Urinary bladder (tissue), 4 donors: ENCODE measurements around the gene NPRL2. TPM values are rescaled to one million over a fixed set of nuclear protein-coding genes. Genes with fewer than 3 reads are reported as not detected.

ENCODE experiments used
- DNase-seq: peaks from one replicate; pipeline ENCODE4 v3.0.0-alpha.2; 2015; ENCODE audit errors: extremely low spot score
- H3K27ac ChIP-seq: one replicate; pipeline ENCODE4 v1.5.1; 2013; ENCODE audit warnings: low read depth, mild to moderate bottlenecking, moderate library complexity
- H3K36me3 ChIP-seq: one replicate; pipeline ENCODE4 v1.6.1; 2013; ENCODE audit warnings: mild to moderate bottlenecking, moderate library complexity; ENCODE audit not compliant: insufficient read depth
- H3K4me1 ChIP-seq: one replicate; pipeline ENCODE4 v1.6.1; 2013; ENCODE audit warnings: mild to moderate bottlenecking, moderate library complexity; ENCODE audit not compliant: insufficient read depth
- H3K4me3 ChIP-seq: one replicate; pipeline ENCODE4 v1.5.1; 2013; ENCODE audit warnings: low read depth, low read length
- WGBS: extraction: QIAGEN DNeasy Blood & Tissue Kit; methylation state at CpG from one replicate; pipeline ENCODE4 v1.1.7; 2013; 5-methylcytosine and 5-hydroxymethylcytosine counted together
- polyA plus RNA-seq: library from polyadenylated mRNA; stranded (reverse); fragments of 200-250 nt; gene quantifications from one replicate; pipeline ENCODE4 v1.2.3, GENCODE V29; 2013
- total RNA-seq: library from RNA; depleted of rRNA; stranded (reverse); fragments of >200 nt; gene quantifications from one replicate; pipeline ENCODE4 v1.2.3, GENCODE V29; 2014
- donor health status: healthy with polysubstance abuse.
- donor health status: healthy.

Gene NPRL2
- total and polyA plus RNA-seq, 2 donors: 17.0 to 17.3 TPM

DNA sequence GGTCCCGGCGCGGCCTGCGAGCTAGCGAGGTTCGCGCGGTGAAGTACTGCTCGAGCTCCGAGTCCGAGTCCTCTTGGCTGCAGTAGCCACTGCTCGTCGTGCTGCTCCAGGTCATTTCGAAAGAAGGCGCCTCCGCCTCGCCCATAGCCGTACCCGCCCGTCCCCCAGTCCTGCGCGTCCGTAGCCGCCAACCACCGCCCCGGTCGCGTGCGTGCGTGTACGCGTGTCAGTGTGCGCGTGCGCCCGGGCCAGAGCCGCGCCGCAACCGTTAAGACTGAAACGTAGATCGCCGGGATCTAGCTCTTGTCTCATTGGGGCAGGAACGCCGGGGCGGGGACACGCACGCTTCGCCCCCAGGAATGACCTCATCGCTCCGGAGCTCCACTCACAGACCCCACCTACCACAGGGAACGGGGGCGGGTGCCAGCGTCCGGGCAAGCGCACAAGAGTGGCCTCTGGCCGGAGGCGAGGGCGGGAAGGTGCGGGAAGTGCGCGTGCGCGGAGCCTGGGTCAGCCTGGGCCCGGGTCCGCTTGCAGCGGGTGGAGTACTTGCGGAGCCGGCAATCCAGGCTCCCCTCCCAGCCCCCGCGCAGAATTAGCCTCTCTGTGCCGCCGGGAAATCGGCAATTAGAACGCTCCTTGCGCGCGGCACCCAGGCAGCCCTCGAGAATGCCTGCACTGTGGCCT is 13.3 kb downstream of the NPRL2 start:
- no peaks in the 10 kb centered on the region for H3K36me3 ChIP-seq
- peak; percentile 95 for DNase-seq
- WGBS: under 1% methylated on average over 79 of the region's 79 CpGs
- H3K4me1 ChIP-seq: no peaks in the 10 kb centered on the region
- H3K27ac ChIP-seq: peak overlapping the region; percentile 97
- H3K4me3 ChIP-seq: peak overlapping the region; percentile 62

DNA sequence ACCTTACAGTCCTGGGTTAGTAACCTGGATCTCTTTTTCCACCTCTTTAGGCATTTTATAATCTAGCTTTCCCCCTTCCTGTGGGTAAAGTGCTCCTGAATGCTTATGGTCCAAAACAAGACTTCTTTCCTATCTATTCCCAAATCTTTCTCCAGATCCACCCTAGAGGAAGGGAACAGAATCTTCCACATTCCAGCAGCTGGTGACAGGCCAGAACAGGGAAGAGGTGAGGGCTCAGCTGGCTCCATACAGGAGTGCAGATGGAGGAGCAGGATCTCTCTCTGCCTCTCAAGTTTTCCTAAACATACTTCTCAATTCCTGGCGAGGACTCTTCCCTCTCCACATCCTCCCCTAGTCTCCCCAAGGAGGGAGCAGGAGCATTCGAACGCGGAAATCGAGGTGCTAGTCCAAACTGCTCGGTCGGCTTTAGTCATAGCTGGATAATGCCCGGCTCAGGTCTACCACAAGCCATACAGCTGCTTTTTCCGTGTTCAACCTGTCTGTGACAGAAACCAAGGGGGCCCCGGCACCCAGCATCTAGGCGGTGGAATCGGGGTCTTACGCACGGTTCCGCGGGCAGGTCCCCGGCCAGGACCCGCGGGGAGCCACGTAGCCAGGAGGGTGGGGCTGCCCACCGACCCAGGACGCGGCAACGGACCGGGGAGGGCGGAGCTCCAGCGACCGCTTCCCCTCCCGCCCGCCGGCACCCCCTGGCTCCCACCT is 14.0 kb downstream of the NPRL2 start:
- no peak for DNase-seq
- Histone ChIP-seq H3K36me3 (no peaks in the 10 kb centered on the region), H3K27ac (peak overlapping the region; percentile 97), H3K4me3 (peak overlapping the region; percentile 62), H3K4me1 (no peaks in the 10 kb centered on the region)
- WGBS: under 1% methylated on average over 31 of the region's 31 CpGs

DNA sequence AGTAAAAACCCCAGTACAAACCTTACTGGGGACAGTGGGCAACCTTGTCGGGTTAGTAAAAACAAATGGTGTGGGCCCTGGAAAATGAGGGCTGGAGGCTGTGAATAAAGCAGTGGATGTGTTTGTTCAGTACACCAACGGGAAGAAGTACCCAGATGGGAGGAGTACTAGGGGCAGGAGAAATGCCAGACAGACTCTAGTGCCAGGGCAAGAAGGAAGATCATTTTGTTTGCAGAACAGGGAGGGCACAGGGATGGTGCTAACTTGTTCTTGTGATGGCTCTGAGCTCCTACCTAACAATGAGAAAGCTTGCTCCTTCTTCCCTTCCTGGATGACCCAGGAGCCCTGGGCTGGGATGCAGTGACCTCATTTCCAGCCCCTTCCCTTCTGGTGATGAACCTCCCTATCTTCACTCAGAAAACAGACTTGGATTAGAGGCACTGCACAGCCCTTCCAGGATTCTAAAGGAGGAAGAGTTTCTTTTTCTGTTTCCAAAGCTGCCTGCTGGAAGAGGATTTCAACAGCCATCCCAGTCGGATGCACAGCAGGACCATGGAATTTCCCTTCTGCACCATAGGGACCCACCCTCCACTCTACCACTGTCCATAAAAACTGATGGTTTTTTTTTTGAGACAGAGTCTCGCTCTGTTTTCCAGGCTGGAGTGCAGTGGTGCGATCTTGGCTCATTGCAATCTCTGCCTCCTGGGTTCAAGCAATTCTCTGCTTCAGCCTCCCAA is 16.1 kb downstream of the NPRL2 start:
- Histone ChIP-seq H3K27ac (peak overlapping the region; percentile 42), H3K4me3 (no peak overlapping the region), H3K36me3 (peaks cover 3% of the 10 kb centered on the region), H3K4me1 (no peaks in the 10 kb centered on the region)
- DNase-seq: no peak
- WGBS: 64% methylated on average over 5 of the region's 5 CpGs

DNA sequence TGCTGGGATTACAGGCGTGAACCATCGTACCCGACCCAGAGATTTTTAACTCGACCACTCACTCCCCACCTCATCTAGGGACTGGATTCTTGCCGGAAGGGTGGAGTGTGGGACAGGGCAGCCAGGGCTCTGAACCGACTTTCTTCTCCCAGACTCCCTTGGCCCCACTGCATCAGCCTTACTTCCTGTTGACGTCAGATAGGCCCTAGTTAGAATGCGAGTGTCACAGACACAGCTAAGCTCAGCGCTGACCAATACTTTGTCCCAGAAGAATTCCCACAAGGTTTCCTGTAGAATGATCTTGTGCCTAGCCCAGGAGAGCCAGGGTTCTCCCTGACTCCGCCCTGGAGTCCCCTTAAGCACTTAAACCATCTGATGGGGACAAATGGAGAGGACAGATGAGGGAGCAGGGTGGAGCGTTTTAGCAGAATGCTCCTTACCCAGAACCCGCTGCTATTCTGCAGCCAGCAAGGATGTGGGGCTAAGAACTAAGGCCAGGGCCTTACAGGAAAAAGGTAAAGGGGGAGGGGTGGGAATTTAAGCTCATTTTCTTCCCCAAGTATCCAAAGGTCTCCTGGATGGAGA is 16.7 kb downstream of the NPRL2 start:
- Histone ChIP-seq H3K36me3 (peaks cover 3% of the 10 kb centered on the region), H3K27ac (no peak overlapping the region), H3K4me1 (no peaks in the 10 kb centered on the region), H3K4me3 (no peak overlapping the region)
- 58% methylated on average over 12 of the region's 12 CpGs for WGBS
- no peak for DNase-seq

DNA sequence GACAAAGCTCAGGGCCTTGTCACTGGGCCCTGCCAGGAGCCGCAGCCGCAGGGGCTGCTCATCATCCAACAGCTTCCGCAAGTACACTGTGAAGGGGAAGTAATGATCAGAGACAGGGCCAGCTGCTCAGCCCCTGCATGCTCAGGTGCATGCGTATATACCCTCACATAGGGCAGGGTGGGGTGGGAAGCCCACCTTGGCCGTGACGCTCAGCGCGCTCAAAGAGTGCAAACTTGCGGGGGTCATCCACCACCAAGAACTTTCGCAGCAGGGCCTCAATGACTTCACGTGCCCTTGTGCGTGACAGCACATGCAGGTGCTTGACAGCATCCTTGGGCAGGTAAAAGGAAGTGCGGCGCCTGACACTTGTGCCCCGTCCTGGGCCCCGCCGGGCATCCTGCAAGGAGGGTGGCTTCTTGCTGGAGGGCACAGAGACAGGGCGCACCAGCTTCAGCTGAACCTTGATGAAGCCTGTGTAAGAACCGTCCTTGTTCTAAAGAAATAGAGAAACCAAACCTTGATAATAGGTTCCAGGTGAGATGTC is 19.1 kb downstream of the NPRL2 start:
- DNase-seq: no peak
- peaks cover 3% of the 10 kb centered on the region for H3K36me3 ChIP-seq
- H3K4me1 ChIP-seq: peaks cover 3% of the 10 kb centered on the region
- no peak overlapping the region for H3K27ac ChIP-seq
- WGBS: 93% methylated on average over 19 of the region's 19 CpGs
- H3K4me3 ChIP-seq: no peak overlapping the region

DNA sequence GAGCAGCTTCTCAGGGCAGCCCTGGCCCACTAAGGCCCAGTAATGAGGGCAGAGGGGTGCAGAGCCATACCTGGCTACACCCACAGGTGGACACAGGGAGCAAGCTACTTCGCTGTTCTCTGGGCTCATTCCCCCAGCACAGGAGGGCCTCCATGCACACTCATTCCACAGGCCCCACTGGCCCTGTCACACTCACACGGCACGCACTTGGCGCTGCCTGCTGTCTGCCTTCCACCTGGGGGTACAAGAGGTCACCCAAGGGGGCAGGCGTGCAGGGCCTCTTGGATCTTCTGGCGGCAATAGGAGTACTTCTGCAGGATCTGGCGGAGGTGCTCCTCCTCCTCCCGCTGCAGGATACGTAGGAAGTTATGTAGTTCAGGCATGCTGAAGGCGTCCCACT is 20.2 kb downstream of the NPRL2 start:
- Histone ChIP-seq H3K36me3 (peaks cover 3% of the 10 kb centered on the region), H3K4me1 (peaks cover 3% of the 10 kb centered on the region), H3K4me3 (no peak overlapping the region), H3K27ac (no peak overlapping the region)
- no peak for DNase-seq
- WGBS: 90% methylated on average over 10 of the region's 10 CpGs

DNA sequence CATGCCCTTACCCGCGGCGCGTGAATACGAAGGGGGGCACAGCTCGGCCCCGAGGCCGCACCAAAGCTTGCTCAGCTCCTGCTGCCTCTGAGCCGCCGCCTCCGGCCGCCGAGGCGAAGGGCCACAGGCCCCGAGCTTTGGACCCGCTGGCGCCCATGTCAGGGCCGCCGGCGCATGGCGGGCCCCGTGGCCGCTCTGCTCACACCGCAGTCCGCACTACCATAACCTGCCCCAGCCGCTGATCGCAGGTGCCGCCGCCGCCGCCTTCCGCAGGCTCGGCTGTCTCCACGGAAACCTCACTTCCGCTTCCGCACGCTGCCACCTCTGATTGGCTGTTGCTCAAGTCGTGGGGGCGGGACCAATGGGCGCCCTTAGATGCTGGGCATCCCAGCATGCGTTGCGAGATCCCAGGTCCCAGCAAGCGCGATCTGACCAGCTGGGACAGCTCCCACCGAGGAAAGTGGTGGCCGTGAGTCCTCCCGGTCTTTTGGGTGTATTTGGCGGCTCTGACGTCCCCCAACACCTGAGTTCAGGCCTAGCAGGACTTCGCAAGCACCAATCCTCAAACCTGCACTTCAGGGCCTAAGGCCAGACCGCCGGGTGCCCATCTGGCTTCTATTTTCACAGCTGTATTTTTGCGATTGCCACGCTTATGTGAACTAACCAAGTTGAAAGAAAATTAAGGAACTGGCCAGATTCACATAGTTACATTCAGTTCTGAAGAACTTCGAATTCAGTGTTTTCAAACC is 22.5 kb downstream of the NPRL2 start, which contains the start of gene TUSC2:
Gene TUSC2, minus strand, starts transcription at position 281 of the 749 bp plus-strand sequence. Its CDS starts 124 bp downstream, at position 157.
- peak; percentile 94 for DNase-seq
- Histone ChIP-seq H3K4me3 (peak within 1 kb of the TSS; percentile 91), H3K36me3 (peaks cover 3% of the 10 kb centered on the region), H3K27ac (no peak within 1 kb of the TSS), H3K4me1 (peaks cover 3% of the 10 kb centered on the region)
- 2% methylated on average over 55 of the region's 55 CpGs for WGBS

DNA sequence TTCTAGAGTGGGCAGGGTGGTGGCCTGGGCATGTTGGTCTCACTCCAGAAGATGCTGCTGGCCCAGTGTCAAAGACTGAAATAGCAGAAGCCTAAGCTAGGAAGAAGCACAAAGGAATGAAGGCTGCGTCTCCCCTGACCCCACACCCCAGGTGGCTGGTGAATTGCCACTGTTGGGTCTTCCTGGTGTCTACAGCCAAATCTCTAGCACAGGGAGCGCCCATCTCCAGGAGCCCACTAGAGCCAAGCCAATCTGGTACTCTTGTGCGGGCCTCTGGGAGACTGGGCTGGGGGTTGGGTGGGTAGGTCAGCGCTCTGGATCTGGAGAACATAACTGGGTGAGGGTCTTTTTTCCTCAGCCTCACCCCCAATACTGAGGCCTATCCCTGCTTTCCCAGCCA is 23.4 kb downstream of the NPRL2 start:
- Histone ChIP-seq H3K36me3 (peaks cover 3% of the 10 kb centered on the region), H3K4me3 (peak overlapping the region; percentile 91), H3K27ac (no peak overlapping the region), H3K4me1 (peaks cover 3% of the 10 kb centered on the region)
- DNase-seq: no peak
- WGBS: 71% methylated on average over 4 of the region's 4 CpGs

DNA sequence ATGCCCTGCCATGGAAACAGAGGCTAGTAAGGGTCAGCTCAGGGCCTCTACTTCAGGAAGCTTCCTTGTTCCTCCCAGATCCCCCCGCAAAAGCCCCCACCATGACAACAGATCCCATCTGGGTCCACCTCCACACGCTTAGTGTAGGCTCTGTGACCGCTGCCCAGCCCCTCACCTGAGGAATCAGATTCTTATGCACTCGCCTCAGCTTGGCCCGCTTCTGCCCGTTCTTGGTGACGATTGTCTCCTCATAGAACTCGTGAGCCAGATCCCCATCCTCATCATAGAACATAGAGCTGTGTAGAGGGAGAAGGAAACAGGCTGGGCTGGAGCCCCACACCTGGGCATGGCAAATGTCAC is 24.4 kb downstream of the NPRL2 start:
- Histone ChIP-seq H3K4me1 (peaks cover 3% of the 10 kb centered on the region), H3K4me3 (no peak overlapping the region), H3K36me3 (peaks cover 3% of the 10 kb centered on the region), H3K27ac (no peak overlapping the region)
- 91% methylated on average over 8 of the region's 8 CpGs for WGBS
- no peak for DNase-seq

DNA sequence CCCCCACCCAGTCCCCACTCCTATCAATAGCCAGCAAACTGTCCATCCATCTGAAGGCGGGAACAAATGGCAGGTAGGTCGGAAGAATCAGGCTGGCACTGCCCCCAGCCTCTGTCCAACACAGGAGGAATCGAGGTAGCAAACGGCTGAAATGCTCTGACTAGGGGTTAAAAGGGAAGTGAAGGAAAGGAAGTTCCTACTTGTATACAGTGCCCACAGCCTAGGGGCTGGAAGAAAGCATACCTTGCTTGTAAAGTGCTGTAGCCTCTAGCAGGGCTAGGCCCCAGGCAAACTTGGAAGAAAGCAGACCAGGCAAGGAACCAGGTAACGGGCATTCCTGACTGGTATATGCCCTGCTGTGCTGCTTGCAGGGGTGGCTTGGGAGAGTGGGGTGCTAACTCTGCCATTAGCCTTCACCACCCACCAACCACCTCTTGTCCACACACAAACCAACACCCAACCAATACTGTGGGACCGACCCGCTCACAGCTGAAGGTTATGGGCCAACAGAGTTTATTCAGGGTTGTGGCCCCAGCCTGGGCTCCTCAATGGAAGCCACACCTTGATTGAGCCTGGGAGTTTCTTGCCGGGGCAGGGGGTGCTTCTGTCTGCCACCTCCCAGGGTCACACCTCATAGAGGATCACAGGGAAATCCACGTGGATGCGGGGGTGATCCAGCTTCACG is 24.9 kb downstream of the NPRL2 start:
- peaks cover 3% of the 10 kb centered on the region for H3K4me1 ChIP-seq
- DNase-seq: no peak
- H3K36me3 ChIP-seq: peaks cover 2% of the 10 kb centered on the region
- H3K4me3 ChIP-seq: no peak overlapping the region
- WGBS: 88% methylated on average over 11 of the region's 11 CpGs
- no peak overlapping the region for H3K27ac ChIP-seq

DNA sequence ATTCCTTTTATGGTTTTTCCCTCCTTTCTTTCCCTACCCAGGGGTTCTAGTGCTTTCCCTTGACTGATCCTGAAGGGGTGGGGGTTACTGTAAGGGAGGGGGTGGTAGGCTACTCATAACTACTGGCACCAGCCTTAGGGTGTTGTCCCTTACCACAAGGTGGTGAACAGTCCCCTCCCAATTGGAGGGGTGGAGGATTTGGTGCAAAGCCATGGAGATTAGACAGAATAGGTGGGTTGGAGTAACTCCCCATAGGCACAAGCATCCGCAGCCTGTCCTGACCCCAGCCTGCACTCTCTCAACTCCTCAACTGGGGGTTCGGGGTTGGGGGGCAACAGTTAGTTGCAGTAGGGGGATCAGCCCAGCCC is 25.5 kb downstream of the NPRL2 start:
- H3K4me1 ChIP-seq: peaks cover 3% of the 10 kb centered on the region
- no peak overlapping the region for H3K4me3 ChIP-seq
- no peak overlapping the region for H3K27ac ChIP-seq
- 92% methylated on average over 2 of the region's 2 CpGs for WGBS
- no peak for DNase-seq
- H3K36me3 ChIP-seq: no peaks in the 10 kb centered on the region

DNA sequence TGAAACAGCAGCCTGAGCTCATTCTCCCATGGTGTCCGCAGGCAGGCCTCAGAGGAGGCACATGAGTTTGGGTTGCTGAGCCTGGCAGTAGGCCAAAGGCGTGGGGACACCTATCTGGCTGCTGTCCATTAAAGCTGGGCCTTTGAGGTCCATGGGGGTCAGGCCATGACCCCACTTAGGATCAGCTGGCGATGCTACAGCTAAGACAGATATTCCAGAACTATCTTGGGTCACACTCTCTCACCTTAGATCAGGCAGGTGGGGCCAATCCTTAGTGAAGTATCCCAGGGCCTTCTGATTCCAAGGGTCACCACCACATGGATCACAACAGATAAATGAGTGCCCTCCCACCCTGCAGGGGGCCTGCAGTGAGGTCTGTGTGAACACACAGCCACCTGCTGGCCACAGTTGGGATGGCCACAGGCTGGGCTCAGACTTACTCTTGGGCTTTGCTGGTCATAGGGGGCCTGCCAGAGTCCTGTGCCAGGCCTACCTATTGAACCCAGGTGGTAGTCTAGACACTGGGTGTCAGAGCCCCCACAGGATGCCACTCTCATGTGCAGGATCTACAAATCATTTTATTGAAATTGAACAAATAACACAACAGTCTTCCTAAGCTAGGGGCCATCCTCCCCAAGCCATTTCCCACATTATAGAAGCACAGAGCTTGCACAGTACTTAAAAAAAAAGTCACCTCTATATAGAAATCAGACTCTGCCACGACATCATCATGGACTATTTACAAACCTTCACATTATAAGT is 26.0 kb downstream of the NPRL2 start:
- DNase-seq: no peak
- WGBS: 48% methylated on average over 4 of the region's 4 CpGs
- H3K36me3 ChIP-seq: no peaks in the 10 kb centered on the region
- no peak overlapping the region for H3K27ac ChIP-seq
- no peak overlapping the region for H3K4me3 ChIP-seq
- peaks cover 3% of the 10 kb centered on the region for H3K4me1 ChIP-seq
